PFSK-1 (cell line): Measurements from ENCODE around the gene NOVA2. TPM values are rescaled to one million over a fixed set of nuclear protein-coding genes. Genes with fewer than 3 reads are reported as not detected.

ENCODE experiments used
- FOXP2 ChIP-seq: optimal IDR thresholded peaks from 2 replicates; pipeline ENCODE3; 2011; ENCODE audit warnings: borderline replicate concordance, control low read depth, inconsistent platforms; ENCODE audit not compliant: insufficient read depth; ENCODE audit errors: extremely low read length, extremely low read depth
- POLR2AphosphoS5 ChIP-seq: IDR thresholded peaks from 2 replicates; pipeline ENCODE4 v1.6.1; 2012; ENCODE audit warnings: low read depth, mild to moderate bottlenecking, control low read depth, low read length, moderate library complexity
- REST ChIP-seq, 2 experiments: IDR thresholded peaks; 2 replicates each; pipeline versions ENCODE4 v1.6.1 to v1.8.0; 2011 to 2012; ENCODE audit warnings: low read depth in 2 of 2, low read length in 2 of 2, control low read depth in 1 of 2, inconsistent platforms in 1 of 2, mild to moderate bottlenecking in 1 of 2, moderate library complexity in 1 of 2; ENCODE audit not compliant: insufficient read depth in 1 of 2
- SIN3A ChIP-seq: IDR thresholded peaks from 2 replicates; pipeline ENCODE4 v1.6.1; 2012; ENCODE audit warnings: mild to moderate bottlenecking, low read length, moderate library complexity, borderline replicate concordance; ENCODE audit not compliant: insufficient read depth
- TAF1 ChIP-seq: IDR thresholded peaks from 2 replicates; pipeline ENCODE4 v1.6.1; 2012; ENCODE audit warnings: low read length, control low read depth, borderline replicate concordance; ENCODE audit not compliant: insufficient read depth
- polyA plus RNA-seq: library from polyadenylated mRNA; unstranded; fragments of >200 nt; gene quantifications from one replicate; pipeline ENCODE4 v1.2.1, GENCODE V29; 2012; ENCODE audit warnings: low read depth, missing spikeins; ENCODE audit not compliant: insufficient read length

Gene NOVA2
- polyA plus RNA-seq: 0.89 TPM

GRCh38 chr19:45973553-45974338 lies at the start of gene NOVA2:
Gene NOVA2, minus strand, starts transcription at chr19:45973865. Its CDS starts 514 bp downstream, at chr19:45973351.
- TF ChIP-seq POLR2AphosphoS5 (no peak), TAF1 (no peak), FOXP2 (no peak), SIN3A (no peak)

GRCh38 chr19:46023311-46023779 lies 49.7 kb upstream of the NOVA2 start:
- TF ChIP-seq SIN3A (no peak), FOXP2 (no peak), POLR2AphosphoS5 (no peak), REST (IDR thresholded peaks at IDR 0.05; ENCODE audit: insufficient read depth in 1 of 2, low read depth in 2 of 2, low read length in 2 of 2) (no peak), TAF1 (no peak)

- no peak for TF ChIP-seq POLR2AphosphoS5
- TF ChIP-seq TAF1: no peak
- no peak for TF ChIP-seq SIN3A
- TF ChIP-seq REST (IDR thresholded peaks at IDR 0.05; ENCODE audit: insufficient read depth in 1 of 2, low read depth in 2 of 2, low read length in 2 of 2): no peak
- TF ChIP-seq FOXP2: no peak
Measured at GRCh38 chr19:46022431-46023310, 49.0 kb upstream of the NOVA2 start, which contains the start of gene PGLYRP1. Gene PGLYRP1, minus strand, starts transcription at chr19:46023053. Its CDS starts 32 bp downstream, at chr19:46023021.

GRCh38 chr19:46022061-46022430 lies 48.4 kb upstream of the NOVA2 start:
- TF ChIP-seq TAF1: no peak
- TF ChIP-seq POLR2AphosphoS5: no peak
- TF ChIP-seq FOXP2: no peak
- TF ChIP-seq REST (IDR thresholded peaks at IDR 0.05; ENCODE audit: insufficient read depth in 1 of 2, low read depth in 2 of 2, low read length in 2 of 2): no peak
- TF ChIP-seq SIN3A: no peak

GRCh38 chr19:46021531-46022041 lies 47.9 kb upstream of the NOVA2 start:
- TF ChIP-seq REST (IDR thresholded peaks at IDR 0.05; ENCODE audit: insufficient read depth in 1 of 2, low read depth in 2 of 2, low read length in 2 of 2) (no peak), POLR2AphosphoS5 (no peak), FOXP2 (no peak), SIN3A (no peak), TAF1 (no peak)
